ENCODE data around the gene NR3C2.

Gene NR3C2

GRCh38 chr4:148094149-148094548 lies 348.1 kb downstream of the NR3C2 start (continued):
- TF ChIP-seq TCF4 (CRISPR knock-in tag; IDR thresholded peaks at IDR 0.05; ENCODE audit: borderline replicate concordance) = no peak
- TF ChIP-seq ZC3H10 (CRISPR knock-in tag; IDR thresholded peaks at IDR 0.05) = no peak
- no peak for TF ChIP-seq OSR1 (CRISPR knock-in tag; IDR thresholded peaks at IDR 0.05)

- ATAC-seq = no peak
- no peak for TF ChIP-seq PATZ1 (CRISPR knock-in tag; IDR thresholded peaks at IDR 0.05; ENCODE audit: borderline replicate concordance)
- no peak for TF ChIP-seq ZNF70 (CRISPR knock-in tag; IDR thresholded peaks at IDR 0.05)
- no peak for TF ChIP-seq TSHZ2 (CRISPR knock-in tag; IDR thresholded peaks at IDR 0.05)
- no peak for TF ChIP-seq BACH2 (CRISPR knock-in tag; IDR thresholded peaks at IDR 0.05; ENCODE audit: borderline replicate concordance)
- TF ChIP-seq POU6F1 (CRISPR knock-in tag; IDR thresholded peaks at IDR 0.05; ENCODE audit: borderline replicate concordance, low read depth) = no peak
- no peak for TF ChIP-seq SNAI2 (CRISPR knock-in tag; IDR thresholded peaks at IDR 0.05)
- no peak for TF ChIP-seq OSR1 (CRISPR knock-in tag; IDR thresholded peaks at IDR 0.05)
- TF ChIP-seq CSDC2 (CRISPR knock-in tag; IDR thresholded peaks at IDR 0.05) = no peak
- no peak for TF ChIP-seq TOX (CRISPR knock-in tag; IDR thresholded peaks at IDR 0.05; ENCODE audit: borderline replicate concordance)
- TF ChIP-seq ESRRG (CRISPR knock-in tag; IDR thresholded peaks at IDR 0.05) = no peak
- TF ChIP-seq GLIS3 (CRISPR knock-in tag; IDR thresholded peaks at IDR 0.05) = no peak
- TF ChIP-seq ZC3H10 (CRISPR knock-in tag; IDR thresholded peaks at IDR 0.05) = no peak
- no peak for TF ChIP-seq ISL1 (CRISPR knock-in tag; IDR thresholded peaks at IDR 0.05)
- TF ChIP-seq RARB (CRISPR knock-in tag; IDR thresholded peaks at IDR 0.05) = no peak
- TF ChIP-seq ZFP30 (CRISPR knock-in tag; IDR thresholded peaks at IDR 0.05) = no peak
Observed at GRCh38 chr4:148093065-148093464, 349.1 kb downstream of the NR3C2 start.

- no peak for ATAC-seq
- TF ChIP-seq ZNF8 (CRISPR knock-in tag; IDR thresholded peaks at IDR 0.05) (no peak), ZC3H10 (CRISPR knock-in tag; IDR thresholded peaks at IDR 0.05) (no peak), TOX (CRISPR knock-in tag; IDR thresholded peaks at IDR 0.05; ENCODE audit: borderline replicate concordance) (no peak), TSHZ2 (CRISPR knock-in tag; IDR thresholded peaks at IDR 0.05) (no peak), PPARA (CRISPR knock-in tag; IDR thresholded peaks at IDR 0.05; ENCODE audit: borderline replicate concordance) (no peak), ZFP3 (CRISPR knock-in tag; IDR thresholded peaks at IDR 0.05) (no peak), ZNF70 (CRISPR knock-in tag; IDR thresholded peaks at IDR 0.05) (no peak), ZFP30 (CRISPR knock-in tag; IDR thresholded peaks at IDR 0.05) (no peak), RARB (CRISPR knock-in tag; IDR thresholded peaks at IDR 0.05) (no peak), CSDC2 (CRISPR knock-in tag; IDR thresholded peaks at IDR 0.05) (no peak), OSR1 (CRISPR knock-in tag; IDR thresholded peaks at IDR 0.05) (no peak), SNAI2 (CRISPR knock-in tag; IDR thresholded peaks at IDR 0.05) (no peak), PATZ1 (CRISPR knock-in tag; IDR thresholded peaks at IDR 0.05; ENCODE audit: borderline replicate concordance) (no peak), ISL1 (CRISPR knock-in tag; IDR thresholded peaks at IDR 0.05) (no peak), BACH2 (CRISPR knock-in tag; IDR thresholded peaks at IDR 0.05; ENCODE audit: borderline replicate concordance) (no peak), ESRRG (CRISPR knock-in tag; IDR thresholded peaks at IDR 0.05) (no peak), CREB5 (CRISPR knock-in tag; IDR thresholded peaks at IDR 0.05; ENCODE audit: low read depth) (no peak)
Observed at GRCh38 chr4:148092316-148093014, 349.7 kb downstream of the NR3C2 start.
